ENCODE data around the gene KLRC4.

DNA sequence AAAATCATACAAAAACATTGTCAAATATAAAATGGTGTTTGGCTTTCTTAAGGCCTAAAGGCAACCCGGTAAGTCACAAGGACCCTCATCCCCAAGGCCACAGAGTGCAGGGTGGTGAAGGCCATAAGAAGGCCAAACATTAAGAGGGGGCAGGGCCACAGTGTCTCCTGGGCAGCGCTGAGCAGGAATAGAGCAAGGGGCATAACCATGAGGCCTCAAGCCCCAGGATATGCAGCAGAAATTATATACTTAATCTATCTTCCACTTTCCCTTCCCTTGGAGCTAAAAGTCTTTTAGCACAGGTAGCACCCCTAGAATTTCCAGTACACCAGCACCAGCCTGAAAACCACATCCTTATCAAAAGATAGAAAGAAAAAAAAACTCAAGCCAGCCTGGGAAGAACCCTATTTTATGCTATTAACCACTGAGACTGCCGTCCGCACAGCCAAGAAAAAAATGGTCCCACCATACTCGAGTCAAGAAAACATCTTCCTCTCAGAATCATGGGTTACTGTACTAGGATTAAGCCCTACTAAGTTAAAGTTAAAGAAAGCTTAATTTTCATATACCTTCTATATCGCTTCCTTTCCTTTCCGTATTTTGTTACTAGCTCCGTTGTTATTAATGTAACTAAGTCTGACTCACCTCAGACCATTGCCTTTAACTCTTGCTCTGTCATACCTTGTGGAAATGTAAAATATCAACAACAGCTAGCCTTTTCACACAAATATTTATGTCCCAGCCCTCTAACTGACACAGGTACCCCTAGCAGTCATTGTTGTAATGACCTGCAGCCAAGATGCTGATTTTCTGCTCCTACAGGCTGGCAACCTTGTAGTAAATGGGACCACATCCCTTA lies 39.8 kb downstream of the KLRC4 start:
- TF ChIP-seq, protein P1, sequence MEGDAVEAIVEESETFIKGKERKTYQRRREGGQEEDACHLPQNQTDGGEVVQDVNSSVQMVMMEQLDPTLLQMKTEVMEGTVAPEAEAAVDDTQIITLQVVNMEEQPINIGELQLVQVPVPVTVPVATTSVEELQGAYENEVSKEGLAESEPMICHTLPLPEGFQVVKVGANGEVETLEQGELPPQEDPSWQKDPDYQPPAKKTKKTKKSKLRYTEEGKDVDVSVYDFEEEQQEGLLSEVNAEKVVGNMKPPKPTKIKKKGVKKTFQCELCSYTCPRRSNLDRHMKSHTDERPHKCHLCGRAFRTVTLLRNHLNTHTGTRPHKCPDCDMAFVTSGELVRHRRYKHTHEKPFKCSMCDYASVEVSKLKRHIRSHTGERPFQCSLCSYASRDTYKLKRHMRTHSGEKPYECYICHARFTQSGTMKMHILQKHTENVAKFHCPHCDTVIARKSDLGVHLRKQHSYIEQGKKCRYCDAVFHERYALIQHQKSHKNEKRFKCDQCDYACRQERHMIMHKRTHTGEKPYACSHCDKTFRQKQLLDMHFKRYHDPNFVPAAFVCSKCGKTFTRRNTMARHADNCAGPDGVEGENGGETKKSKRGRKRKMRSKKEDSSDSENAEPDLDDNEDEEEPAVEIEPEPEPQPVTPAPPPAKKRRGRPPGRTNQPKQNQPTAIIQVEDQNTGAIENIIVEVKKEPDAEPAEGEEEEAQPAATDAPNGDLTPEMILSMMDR (IDR thresholded peaks at IDR 0.05; ENCODE audit: borderline replicate concordance, extremely low read depth, low read length, poor library complexity, severe bottlenecking): no peak
- no peak for TF ChIP-seq EZH2 (IDR thresholded peaks at IDR 0.05; ENCODE audit: borderline replicate concordance, low read depth, low read length, severe bottlenecking)

Measured in DND-41 (cell line).